ENCODE measurements around the gene CREB3L1. TPM values are rescaled to one million over a fixed set of nuclear protein-coding genes. Genes with fewer than 3 reads are reported as not detected.

The CREB3L1 gene
- total RNA-seq, 2 donors from 2014 or later: 8.8 to 9.9 TPM

DNA sequence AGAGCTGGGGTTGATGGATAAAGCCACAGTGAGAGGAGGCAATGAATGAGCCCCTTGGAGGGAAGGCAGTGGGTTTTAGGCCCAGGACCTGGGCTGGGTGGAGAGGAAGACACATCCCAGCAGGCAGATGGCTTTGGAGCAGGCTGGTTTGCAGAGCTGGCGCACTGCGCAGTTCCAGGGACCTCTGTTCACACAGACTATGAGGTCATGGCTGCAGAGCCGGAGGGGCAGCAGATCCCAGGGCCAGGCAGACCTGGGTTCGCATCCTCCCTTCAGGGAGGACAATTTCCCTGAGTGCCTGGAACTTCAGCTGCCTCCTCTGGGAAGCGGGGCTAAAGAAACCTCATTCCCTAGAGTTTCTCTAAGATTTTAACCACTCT lies 41.6 kb downstream of the CREB3L1 start:
- Histone ChIP-seq H3K9ac (ENCODE audit: extremely low read depth, low read length, poor library complexity, severe bottlenecking) (no peak overlapping the region), H3K27ac (ENCODE audit: low read depth, low read length) (no peak overlapping the region), H3K27me3 (ENCODE audit: control insufficient read depth, insufficient read depth, low read length, poor library complexity, severe bottlenecking) (no peaks in the 10 kb centered on the region), H3K9me3 (ENCODE audit: control insufficient read depth, low read length) (no peaks in the 10 kb centered on the region), H3K36me3 (ENCODE audit: control insufficient read depth, insufficient read depth, low read length) (peaks cover 3% of the 10 kb centered on the region), H3K4me3 (ENCODE audit: low read length) (no peak overlapping the region), H3K4me1 (ENCODE audit: control insufficient read depth, insufficient read depth, low read length) (no peaks in the 10 kb centered on the region)
- TF ChIP-seq, protein P1, sequence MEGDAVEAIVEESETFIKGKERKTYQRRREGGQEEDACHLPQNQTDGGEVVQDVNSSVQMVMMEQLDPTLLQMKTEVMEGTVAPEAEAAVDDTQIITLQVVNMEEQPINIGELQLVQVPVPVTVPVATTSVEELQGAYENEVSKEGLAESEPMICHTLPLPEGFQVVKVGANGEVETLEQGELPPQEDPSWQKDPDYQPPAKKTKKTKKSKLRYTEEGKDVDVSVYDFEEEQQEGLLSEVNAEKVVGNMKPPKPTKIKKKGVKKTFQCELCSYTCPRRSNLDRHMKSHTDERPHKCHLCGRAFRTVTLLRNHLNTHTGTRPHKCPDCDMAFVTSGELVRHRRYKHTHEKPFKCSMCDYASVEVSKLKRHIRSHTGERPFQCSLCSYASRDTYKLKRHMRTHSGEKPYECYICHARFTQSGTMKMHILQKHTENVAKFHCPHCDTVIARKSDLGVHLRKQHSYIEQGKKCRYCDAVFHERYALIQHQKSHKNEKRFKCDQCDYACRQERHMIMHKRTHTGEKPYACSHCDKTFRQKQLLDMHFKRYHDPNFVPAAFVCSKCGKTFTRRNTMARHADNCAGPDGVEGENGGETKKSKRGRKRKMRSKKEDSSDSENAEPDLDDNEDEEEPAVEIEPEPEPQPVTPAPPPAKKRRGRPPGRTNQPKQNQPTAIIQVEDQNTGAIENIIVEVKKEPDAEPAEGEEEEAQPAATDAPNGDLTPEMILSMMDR (conservative IDR thresholded peaks at IDR 0.05): no peak
- Mint-ChIP-seq H3K4me3 (no peak overlapping the region), H3K27me3 (ENCODE audit: insufficient read depth) (no peaks in the 10 kb centered on the region), H3K36me3 (ENCODE audit: low read depth) (peaks cover 21% of the 10 kb centered on the region), H3K9me3 (no peaks in the 10 kb centered on the region), H3K27ac (no peak overlapping the region), H3K4me1 (no peaks in the 10 kb centered on the region)
- 96 to 100% methylated on average over 4 to 5 of the region's 5 CpGs for WGBS, 2 experiments (ENCODE audit: insufficient coverage in 1 of 2, insufficient read length in 1 of 2)
- no peak for DNase-seq

- Histone ChIP-seq H3K4me3 (ENCODE audit: low read length) (no peak overlapping the region), H3K4me1 (ENCODE audit: control insufficient read depth, insufficient read depth, low read length) (no peaks in the 10 kb centered on the region), H3K27ac (ENCODE audit: low read depth, low read length) (no peak overlapping the region), H3K27me3 (ENCODE audit: control insufficient read depth, insufficient read depth, low read length, poor library complexity, severe bottlenecking) (no peaks in the 10 kb centered on the region), H3K36me3 (ENCODE audit: control insufficient read depth, insufficient read depth, low read length) (peaks cover 3% of the 10 kb centered on the region), H3K9me3 (ENCODE audit: control insufficient read depth, low read length) (no peaks in the 10 kb centered on the region), H3K9ac (ENCODE audit: extremely low read depth, low read length, poor library complexity, severe bottlenecking) (no peak overlapping the region)
- TF ChIP-seq, protein P1 (conservative IDR thresholded peaks at IDR 0.05): no peak
- H3K4me1 Mint-ChIP-seq: no peaks in the 10 kb centered on the region
- H3K4me3 Mint-ChIP-seq: no peak overlapping the region
- H3K27me3 Mint-ChIP-seq (ENCODE audit: insufficient read depth): peaks cover 3% of the 10 kb centered on the region
- H3K9me3 Mint-ChIP-seq: no peaks in the 10 kb centered on the region
- H3K36me3 Mint-ChIP-seq (ENCODE audit: low read depth): peaks cover 16% of the 10 kb centered on the region
- H3K27ac Mint-ChIP-seq: no peak overlapping the region
- no peak for DNase-seq
- 88 to 100% methylated on average over 1 to 2 of the region's 2 CpGs for WGBS, 2 experiments (ENCODE audit: insufficient coverage in 1 of 2, insufficient read length in 1 of 2)
Observed at GRCh38 chr11:46321757-46322156, 44.3 kb downstream of the CREB3L1 start.

- peaks cover 9% of the 10 kb centered on the region for H3K27me3 Mint-ChIP-seq (ENCODE audit: insufficient read depth)
Observed at GRCh38 chr11:46322759-46323158, 45.3 kb downstream of the CREB3L1 start.

More at GRCh38 chr11:46322759-46323158, 45.3 kb downstream of the CREB3L1 start:
- Histone ChIP-seq H3K27ac (ENCODE audit: low read depth, low read length) (no peak overlapping the region), H3K27me3 (ENCODE audit: control insufficient read depth, insufficient read depth, low read length, poor library complexity, severe bottlenecking) (no peaks in the 10 kb centered on the region), H3K36me3 (ENCODE audit: control insufficient read depth, insufficient read depth, low read length) (peaks cover 3% of the 10 kb centered on the region), H3K9ac (ENCODE audit: extremely low read depth, low read length, poor library complexity, severe bottlenecking) (no peak overlapping the region), H3K4me3 (ENCODE audit: low read length) (no peak overlapping the region), H3K9me3 (ENCODE audit: control insufficient read depth, low read length) (no peaks in the 10 kb centered on the region), H3K4me1 (ENCODE audit: control insufficient read depth, insufficient read depth, low read length) (no peaks in the 10 kb centered on the region)
- H3K27ac Mint-ChIP-seq: no peak overlapping the region
- 91 to 100% methylated on average over 2 to 6 of the region's 6 CpGs for whole genome bisulfite sequencing, 2 experiments (ENCODE audit: insufficient coverage in 1 of 2, insufficient read length in 1 of 2)
- H3K4me3 Mint-ChIP-seq: no peak overlapping the region
- TF ChIP-seq, protein P1 (conservative IDR thresholded peaks at IDR 0.05): peak; percentile 59
- H3K4me1 Mint-ChIP-seq: no peaks in the 10 kb centered on the region
- DNase-seq: peak; percentile 76
- H3K9me3 Mint-ChIP-seq: no peaks in the 10 kb centered on the region
- peaks cover 16% of the 10 kb centered on the region for H3K36me3 Mint-ChIP-seq (ENCODE audit: low read depth)

All from endodermal cell (in vitro differentiated cells).